ENCODE results near the gene HOXA10.

The HOXA10 gene

GRCh38 chr7:27193335-27194001 lies 19.3 kb upstream of the HOXA10 start:
- no peak overlapping the region for H3K4me3 ChIP-seq (replicated peaks; ENCODE audit: low read depth, low read length)
- DNase-seq (ENCODE audit: low read depth), result no peak
- no peak for TF ChIP-seq CTCF (IDR thresholded peaks at IDR 0.05; ENCODE audit: low read length, missing control alignments)

GRCh38 chr7:27192546-27193334 lies 18.6 kb upstream of the HOXA10 start:
- DNase-seq (ENCODE audit: low read depth), result no peak
- peak overlapping the region; percentile 3 for H3K4me3 ChIP-seq (replicated peaks; ENCODE audit: low read depth, low read length)
- TF ChIP-seq CTCF (IDR thresholded peaks at IDR 0.05; ENCODE audit: low read length, missing control alignments), result no peak

GRCh38 chr7:27191833-27192545 lies 17.9 kb upstream of the HOXA10 start:
- H3K4me3 ChIP-seq (replicated peaks; ENCODE audit: low read depth, low read length), result no peak overlapping the region
- TF ChIP-seq CTCF (IDR thresholded peaks at IDR 0.05; ENCODE audit: low read length, missing control alignments), result no peak
- no peak for DNase-seq (ENCODE audit: low read depth)

GRCh38 chr7:27191161-27191731 lies 17.1 kb upstream of the HOXA10 start:
- no peak for TF ChIP-seq CTCF (IDR thresholded peaks at IDR 0.05; ENCODE audit: low read length, missing control alignments)
- DNase-seq (ENCODE audit: low read depth), result no peak
- no peak overlapping the region for H3K4me3 ChIP-seq (replicated peaks; ENCODE audit: low read depth, low read length)

GRCh38 chr7:27189997-27190748 lies 16.1 kb upstream of the HOXA10 start:
- TF ChIP-seq CTCF (IDR thresholded peaks at IDR 0.05; ENCODE audit: low read length, missing control alignments), result no peak
- DNase-seq (ENCODE audit: low read depth), result no peak
- no peak overlapping the region for H3K4me3 ChIP-seq (replicated peaks; ENCODE audit: low read depth, low read length)

GRCh38 chr7:27189295-27189996 lies 15.3 kb upstream of the HOXA10 start:
- no peak for TF ChIP-seq CTCF (IDR thresholded peaks at IDR 0.05; ENCODE audit: low read length, missing control alignments)
- no peak overlapping the region for H3K4me3 ChIP-seq (replicated peaks; ENCODE audit: low read depth, low read length)
- no peak for DNase-seq (ENCODE audit: low read depth)

Measured in fibroblast of pulmonary artery (primary cell).